HCT116 (cell line): ENCODE results near the gene COA3.

Experiments used
- ELF1 ChIP-seq: IDR thresholded peaks from 2 replicates; pipeline ENCODE4 v1.6.1; 2012; ENCODE audit warnings: low read depth, borderline replicate concordance
- EZH2phosphoT487 ChIP-seq: fragments of 200-600 bp; IDR thresholded peaks from 2 replicates; pipeline ENCODE4 v1.6.1; 2018; ENCODE audit warnings: antibody characterized with exemption, borderline replicate concordance
- POLR2A ChIP-seq: IDR thresholded peaks from 2 replicates; pipeline ENCODE4 v1.7.0; 2011; ENCODE audit warnings: borderline replicate concordance; ENCODE audit not compliant: insufficient read depth, insufficient read length; ENCODE audit errors: extremely low read depth
- POLR2AphosphoS5 ChIP-seq: IDR thresholded peaks from 2 replicates; pipeline ENCODE4 v1.6.1; 2011; ENCODE audit warnings: mild to moderate bottlenecking, low read depth, low read length, moderate library complexity
- RAD21 ChIP-seq: IDR thresholded peaks from 2 replicates; pipeline ENCODE4 v1.6.1; 2012; ENCODE audit warnings: low read depth, mild to moderate bottlenecking
- SP1 ChIP-seq: IDR thresholded peaks from 2 replicates; pipeline ENCODE4 v1.6.1; 2012; ENCODE audit warnings: low read depth
- TF ChIP-seq, protein P1 (sequence below), 3 experiments: fragments of 200-600 bp in 1 of 3; sonication (generic) in 1 of 3; IDR thresholded peaks in 2 of 3; conservative IDR thresholded peaks in 1 of 3; 2 replicates each; pipeline ENCODE4 v1.5.1; 2012 to 2017; ENCODE audit warnings: low read depth in 2 of 3, low read length in 2 of 3, antibody characterized with exemption in 1 of 3, borderline replicate concordance in 1 of 3, control low read depth in 1 of 3, mild to moderate bottlenecking in 1 of 3, mixed read lengths in 1 of 3, mixed run types in 1 of 3, moderate library complexity in 1 of 3; ENCODE audit not compliant: insufficient read depth in 1 of 3
- TF ChIP-seq, protein P2 (sequence below): IDR thresholded peaks from 2 replicates; pipeline ENCODE4 v1.6.1; 2012; ENCODE audit warnings: low read depth
- TF ChIP-seq, protein P3 (sequence below): IDR thresholded peaks from 2 replicates; pipeline ENCODE4 v1.6.1; 2012

DNA sequence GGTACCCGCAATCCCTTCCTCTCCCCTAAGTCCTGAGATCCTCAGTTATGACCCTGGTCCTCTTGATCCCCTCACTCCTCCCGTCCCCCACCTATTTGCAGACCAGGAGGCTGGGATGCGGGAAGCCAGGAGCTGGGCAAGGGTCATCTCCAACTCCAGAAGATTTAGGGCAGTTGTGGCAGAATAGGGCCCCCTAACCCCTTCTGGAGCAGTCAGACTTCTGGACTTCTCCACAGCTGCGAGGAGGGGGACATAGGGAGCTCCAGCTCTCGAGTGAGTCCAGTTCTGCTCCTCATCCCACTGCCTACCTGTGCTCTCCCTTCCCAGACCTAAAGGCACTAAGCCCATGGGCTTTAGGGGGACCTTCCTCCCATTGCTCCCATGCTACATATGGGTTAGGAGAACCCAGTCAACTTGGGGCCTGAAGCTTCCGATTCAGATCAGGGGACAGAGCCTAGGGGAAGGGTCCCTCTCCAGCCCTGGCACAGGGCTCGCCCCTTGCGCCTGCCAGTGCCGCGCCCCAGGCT, 16.8 kb downstream of the COA3 start:
- no peak for TF ChIP-seq EZH2phosphoT487
- TF ChIP-seq, protein P1, sequence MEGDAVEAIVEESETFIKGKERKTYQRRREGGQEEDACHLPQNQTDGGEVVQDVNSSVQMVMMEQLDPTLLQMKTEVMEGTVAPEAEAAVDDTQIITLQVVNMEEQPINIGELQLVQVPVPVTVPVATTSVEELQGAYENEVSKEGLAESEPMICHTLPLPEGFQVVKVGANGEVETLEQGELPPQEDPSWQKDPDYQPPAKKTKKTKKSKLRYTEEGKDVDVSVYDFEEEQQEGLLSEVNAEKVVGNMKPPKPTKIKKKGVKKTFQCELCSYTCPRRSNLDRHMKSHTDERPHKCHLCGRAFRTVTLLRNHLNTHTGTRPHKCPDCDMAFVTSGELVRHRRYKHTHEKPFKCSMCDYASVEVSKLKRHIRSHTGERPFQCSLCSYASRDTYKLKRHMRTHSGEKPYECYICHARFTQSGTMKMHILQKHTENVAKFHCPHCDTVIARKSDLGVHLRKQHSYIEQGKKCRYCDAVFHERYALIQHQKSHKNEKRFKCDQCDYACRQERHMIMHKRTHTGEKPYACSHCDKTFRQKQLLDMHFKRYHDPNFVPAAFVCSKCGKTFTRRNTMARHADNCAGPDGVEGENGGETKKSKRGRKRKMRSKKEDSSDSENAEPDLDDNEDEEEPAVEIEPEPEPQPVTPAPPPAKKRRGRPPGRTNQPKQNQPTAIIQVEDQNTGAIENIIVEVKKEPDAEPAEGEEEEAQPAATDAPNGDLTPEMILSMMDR (IDR thresholded peaks at IDR 0.05 in 2 of 3, conservative IDR thresholded peaks at IDR 0.05 in 1 of 3; ENCODE audit: borderline replicate concordance in 1 of 3, insufficient read depth in 1 of 3, low read depth in 2 of 3, low read length in 2 of 3) = no peak
- no peak for TF ChIP-seq SP1
- no peak for TF ChIP-seq POLR2AphosphoS5
- TF ChIP-seq RAD21 = no peak
- no peak for TF ChIP-seq POLR2A
- TF ChIP-seq ELF1 = no peak
- TF ChIP-seq, protein P2, sequence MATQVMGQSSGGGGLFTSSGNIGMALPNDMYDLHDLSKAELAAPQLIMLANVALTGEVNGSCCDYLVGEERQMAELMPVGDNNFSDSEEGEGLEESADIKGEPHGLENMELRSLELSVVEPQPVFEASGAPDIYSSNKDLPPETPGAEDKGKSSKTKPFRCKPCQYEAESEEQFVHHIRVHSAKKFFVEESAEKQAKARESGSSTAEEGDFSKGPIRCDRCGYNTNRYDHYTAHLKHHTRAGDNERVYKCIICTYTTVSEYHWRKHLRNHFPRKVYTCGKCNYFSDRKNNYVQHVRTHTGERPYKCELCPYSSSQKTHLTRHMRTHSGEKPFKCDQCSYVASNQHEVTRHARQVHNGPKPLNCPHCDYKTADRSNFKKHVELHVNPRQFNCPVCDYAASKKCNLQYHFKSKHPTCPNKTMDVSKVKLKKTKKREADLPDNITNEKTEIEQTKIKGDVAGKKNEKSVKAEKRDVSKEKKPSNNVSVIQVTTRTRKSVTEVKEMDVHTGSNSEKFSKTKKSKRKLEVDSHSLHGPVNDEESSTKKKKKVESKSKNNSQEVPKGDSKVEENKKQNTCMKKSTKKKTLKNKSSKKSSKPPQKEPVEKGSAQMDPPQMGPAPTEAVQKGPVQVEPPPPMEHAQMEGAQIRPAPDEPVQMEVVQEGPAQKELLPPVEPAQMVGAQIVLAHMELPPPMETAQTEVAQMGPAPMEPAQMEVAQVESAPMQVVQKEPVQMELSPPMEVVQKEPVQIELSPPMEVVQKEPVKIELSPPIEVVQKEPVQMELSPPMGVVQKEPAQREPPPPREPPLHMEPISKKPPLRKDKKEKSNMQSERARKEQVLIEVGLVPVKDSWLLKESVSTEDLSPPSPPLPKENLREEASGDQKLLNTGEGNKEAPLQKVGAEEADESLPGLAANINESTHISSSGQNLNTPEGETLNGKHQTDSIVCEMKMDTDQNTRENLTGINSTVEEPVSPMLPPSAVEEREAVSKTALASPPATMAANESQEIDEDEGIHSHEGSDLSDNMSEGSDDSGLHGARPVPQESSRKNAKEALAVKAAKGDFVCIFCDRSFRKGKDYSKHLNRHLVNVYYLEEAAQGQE = no peak
- TF ChIP-seq, protein P3, sequence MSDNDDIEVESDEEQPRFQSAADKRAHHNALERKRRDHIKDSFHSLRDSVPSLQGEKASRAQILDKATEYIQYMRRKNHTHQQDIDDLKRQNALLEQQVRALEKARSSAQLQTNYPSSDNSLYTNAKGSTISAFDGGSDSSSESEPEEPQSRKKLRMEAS = no peak
